GM19467 (cell line): Measurements from ENCODE around the gene CLDN6.

Experiments used
- ATAC-seq: cut with Tn5 transposase; IDR thresholded peaks from one replicate; pipeline ENCODE4 v1.9.1; 2021; ENCODE audit warnings: mild to moderate bottlenecking, moderate library complexity; ENCODE audit not compliant: unreplicated experiment

The CLDN6 gene

DNA sequence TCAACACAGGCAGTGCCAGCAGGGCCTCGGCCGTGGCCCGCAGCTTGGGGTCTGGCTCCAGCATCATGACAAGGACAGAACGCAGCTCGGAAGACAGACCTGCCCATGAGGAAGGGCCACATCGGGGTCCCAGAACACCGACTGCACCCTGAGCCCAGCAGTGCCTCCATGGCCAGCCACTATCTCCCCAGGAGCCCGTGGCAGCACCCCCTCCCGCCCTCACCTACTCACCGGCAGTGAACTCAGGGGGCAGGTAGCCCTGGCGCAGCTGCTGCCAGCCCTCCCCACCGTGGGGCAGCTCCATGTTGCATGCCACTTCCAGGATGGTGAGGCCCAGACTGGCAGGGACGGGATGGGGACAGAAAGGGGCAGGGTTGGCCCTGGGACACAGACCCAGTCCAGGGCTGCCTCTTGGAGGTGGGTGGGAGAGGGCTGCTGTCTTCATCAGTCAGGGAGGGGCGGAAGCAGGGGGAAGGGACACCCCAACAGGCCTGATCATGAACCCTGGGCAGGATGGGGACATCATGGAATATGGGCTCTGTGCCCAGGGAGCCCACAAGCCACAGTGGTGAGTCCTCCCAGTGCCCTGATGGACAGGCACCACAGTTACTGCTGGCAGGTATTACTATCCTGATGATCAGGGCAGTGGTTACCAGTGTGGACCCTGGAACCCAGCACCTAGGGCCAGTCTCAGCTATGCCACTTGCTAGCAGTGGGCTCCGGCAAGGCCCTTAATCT, 43.5 kb downstream of the CLDN6 start:
- no peak for ATAC-seq

DNA sequence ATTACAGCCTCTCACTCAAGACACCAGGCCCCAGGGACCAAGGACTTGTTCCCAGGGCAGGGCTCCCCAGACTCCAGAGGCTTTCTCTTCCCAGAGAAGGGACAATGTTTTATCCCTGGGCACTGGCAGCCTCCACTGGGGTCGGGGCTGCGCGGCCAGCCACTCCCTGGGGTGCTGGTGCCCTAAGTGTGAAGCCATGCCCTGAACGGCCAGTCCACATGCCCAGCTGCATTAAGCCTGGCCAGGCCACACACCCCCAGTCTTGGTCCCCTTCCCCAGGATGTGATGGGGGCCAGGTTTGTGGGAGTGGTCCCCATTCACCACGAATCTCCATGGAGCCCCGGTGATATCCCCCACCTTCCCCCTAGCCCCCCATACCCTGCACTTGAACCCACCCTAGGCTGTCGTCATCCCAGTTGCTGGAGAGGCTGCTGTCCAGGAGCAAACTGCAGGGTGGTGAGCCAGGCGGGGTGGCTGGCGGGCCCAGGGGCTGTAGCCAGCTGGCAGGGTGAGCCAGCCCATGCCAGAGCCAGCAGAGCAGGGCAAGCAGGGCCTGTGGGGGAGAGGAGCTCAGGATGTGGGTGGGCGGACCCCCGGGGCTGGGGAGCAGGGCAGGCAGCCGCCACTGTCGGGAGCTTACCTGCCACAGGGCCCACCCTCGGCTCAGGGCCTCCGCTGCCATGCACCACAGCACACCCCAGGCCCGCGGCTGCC, 44.2 kb downstream of the CLDN6 start:
- ATAC-seq, result no peak

DNA sequence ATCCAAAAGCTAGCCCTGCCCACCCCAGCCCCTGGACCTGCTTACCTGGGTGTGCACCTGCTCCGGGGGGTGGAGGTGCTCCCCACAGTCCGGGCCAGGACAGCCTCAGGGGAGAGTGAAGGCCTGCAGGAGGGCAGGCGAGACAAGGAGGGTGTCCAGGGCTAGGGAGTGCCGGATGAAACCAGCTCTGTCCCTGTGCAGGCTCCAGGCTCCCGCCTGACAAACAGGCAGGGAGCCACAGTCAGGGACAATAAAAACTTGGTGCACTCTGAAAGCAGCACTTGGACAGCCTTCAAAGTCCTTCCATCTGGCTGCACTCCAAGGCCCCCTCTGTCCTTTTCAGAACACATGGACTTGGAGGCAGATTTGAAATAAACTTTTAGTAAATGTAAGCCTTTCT, 44.9 kb downstream of the CLDN6 start:
- ATAC-seq, result no peak

DNA sequence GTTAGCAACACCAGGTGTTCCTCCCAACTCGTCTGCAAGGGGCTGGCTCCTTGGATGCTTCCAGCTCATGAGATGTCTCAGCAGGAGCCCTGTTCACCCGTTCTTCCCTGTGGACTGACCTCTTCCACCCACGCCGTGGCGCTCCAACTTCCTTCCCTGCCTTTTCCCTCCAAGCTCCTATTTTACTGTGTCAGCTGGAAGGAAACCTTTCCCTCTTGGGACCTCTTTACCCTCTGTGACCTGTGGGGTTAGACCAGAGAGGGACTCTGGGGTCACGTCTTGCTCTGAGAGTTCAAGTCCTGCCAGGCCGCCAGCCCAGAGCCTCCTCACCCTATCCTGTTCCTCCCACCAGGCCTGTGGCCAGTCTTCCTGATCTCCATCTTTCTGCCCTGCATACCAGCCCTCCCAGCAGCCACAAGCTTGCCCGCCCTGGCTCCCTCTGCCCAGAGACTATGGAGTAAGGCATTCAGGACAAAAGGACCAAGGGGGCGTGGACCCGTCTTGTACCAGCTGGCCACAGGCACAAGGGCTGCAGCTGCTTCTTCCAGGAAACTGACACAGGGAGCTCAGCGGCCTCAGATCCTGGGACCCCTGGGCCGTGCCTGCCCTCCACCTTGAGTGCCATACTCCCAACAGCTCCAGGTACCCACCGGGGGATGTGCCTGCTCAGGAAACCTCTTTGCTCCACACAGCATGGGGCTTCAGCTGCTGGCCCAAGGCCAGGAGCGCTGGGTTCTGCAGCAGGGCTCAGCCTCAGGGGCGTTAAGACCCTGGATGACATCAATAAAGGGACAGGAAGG, 45.8 kb downstream of the CLDN6 start:
- no peak for ATAC-seq

DNA sequence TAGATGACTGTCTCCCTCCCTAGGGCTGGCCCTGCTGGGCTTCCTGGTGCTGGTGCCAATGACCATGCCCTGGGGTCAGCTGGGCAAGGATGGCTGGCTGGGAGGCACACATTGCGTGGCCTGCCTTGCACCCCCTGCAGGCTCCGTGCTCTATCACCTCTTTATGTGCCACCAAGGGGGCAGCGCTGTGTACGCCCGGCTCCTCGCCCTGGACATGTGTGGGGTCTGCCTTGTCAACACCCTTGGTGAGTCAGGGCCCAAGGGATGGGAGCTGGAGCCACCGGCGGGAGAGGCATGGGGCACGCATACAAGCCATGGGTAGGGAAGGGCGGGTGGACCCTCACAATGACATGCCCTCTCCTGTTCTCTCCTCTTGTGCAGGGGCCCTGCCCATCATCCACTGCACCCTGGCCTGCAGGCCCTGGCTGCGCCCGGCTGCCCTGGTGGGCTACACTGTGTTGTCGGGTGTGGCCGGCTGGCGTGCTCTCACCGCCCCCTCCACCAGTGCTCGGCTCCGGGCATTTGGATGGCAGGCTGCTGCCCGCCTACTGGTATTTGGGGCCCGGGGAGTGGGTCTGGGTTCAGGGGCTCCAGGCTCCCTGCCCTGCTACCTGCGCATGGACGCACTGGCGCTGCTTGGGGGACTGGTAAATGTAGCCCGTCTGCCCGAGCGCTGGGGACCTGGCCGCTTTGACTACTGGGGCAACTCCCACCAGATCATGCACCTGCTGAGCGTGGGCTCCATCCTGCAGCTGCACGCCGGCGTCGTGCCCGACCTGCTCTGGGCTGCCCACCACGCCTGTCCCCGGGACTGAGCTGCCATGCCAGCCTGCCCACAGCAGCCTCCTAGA, 46.6 kb downstream of the CLDN6 start:
- no peak for ATAC-seq

DNA sequence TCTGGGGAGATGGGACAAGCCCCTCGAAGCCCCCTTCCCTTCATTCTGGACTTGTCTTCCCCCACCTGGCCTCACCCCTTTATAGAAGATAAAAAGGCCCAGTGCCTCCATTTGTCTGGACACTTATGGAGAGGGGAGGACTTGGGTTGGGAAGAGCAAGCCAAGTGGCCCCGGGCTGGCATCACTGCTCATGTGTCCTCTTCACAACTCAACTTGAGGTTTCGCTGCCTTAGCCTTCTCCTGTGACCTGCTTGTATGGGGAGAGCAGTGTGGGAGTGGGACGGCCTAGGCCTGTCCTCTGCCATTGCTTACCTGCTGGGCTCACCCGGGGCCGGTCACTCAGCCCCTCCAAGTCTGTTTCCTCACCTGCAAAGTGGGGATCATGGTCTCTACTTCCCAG, 47.4 kb downstream of the CLDN6 start:
- ATAC-seq, result no peak

DNA sequence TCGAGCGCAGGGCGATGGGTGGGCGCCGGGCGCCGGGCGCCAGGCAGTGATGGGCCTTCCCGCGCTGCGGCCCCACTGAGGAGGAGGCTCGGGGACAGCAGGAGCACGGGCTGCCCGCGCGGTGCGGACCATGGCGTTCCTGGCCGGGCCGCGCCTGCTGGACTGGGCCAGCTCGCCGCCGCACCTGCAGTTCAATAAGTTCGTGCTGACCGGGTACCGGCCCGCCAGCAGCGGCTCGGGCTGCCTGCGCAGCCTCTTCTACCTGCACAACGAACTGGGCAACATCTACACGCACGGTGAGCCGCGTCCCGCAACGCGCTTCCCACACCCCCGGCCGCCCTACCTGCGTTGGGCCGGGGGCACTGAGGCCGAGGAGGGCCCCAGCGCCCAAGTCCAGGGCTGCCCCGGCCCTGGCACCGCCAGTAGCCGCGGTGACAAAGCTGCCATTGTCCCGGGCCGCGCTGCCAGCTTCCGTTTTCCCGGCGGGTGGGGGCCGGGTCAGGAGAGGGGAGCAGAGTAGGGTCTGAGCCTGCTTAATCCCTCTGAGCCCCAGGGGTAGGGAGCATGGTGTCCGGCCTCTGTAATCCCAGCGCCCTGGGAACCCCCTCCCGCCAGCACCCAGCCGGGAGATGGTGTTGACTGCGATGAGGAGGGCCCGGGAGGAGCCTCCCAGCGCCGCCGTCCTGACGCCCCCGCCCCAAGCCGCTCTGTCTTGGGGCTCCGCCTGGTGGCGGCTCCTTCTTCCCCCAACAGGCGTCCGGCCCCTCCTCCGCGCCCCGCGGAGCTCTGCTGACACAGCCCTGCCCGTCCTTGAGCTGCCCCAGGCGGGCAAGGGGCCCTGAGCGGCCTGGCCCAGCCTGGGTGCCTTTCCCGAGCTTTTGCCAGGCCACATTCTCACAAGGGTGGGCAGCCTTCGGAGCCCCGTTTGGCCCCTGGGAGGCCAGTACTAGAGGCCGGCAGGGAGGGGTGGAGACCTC, 48.1 kb downstream of the CLDN6 start:
- ATAC-seq, result peak; percentile 30

DNA sequence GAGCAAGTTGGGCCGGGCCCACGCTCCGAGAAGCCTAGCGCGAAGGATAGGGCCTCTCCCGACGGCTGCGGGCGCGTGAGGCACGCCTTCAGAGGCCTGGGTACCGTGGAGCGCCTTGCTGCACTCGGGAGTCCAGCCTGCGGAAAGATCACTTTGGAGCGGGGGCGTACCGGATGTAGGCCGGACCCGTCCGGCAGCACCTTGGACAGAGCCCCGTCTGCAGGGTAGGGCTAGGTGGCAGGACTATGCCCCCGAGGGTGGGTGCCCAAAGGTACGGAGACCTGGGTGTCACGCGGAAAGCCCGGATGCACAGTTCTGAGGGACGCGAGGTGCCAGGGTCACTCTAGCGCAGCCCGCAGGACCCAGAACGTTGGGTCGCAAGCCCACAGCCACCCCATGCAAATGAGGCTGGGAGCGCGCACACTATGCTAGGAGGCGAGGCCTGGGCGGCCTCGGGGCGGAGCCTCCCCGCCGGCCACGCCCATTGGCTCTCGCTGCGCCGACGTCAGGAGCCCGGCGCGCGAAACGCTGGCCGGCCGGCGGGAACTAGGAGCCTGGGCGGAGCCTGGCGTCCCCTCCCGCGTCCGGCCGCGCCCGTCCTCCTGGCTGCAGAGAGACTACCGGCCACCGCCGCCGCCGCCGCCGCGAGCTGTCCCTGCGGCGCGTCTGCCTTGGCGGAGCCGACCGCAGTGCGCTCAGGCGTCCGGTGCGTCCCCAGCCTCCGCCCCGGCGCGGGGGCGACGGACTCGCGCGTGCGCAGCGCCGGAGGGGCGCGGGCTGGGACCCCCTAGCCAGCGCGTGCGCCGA, 49.0 kb downstream of the CLDN6 start, which contains the start of gene PAQR4:
Gene PAQR4 (plus strand): TSS at position 611 of the 807 bp plus-strand sequence. CDS start 327 bp downstream, outside the sequence.
- ATAC-seq, result peak; percentile 61

DNA sequence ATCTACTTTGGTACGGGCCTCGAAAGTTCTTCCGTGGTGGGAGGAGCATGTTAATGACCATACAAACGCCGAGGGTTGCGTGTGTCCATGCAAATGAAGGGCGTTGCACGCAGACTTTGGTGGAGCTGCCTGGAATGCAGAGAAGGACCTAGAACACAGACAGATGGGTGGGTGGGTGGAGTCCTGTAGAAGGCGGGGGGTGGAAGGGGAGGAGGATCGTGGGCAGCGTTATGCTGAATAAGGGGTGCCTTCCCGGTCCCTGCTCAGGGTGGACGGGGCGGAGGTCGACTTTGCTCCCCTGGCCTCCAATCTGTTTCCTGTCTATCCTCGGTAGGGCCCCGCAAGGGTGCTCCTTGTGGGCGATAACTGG, 49.6 kb downstream of the CLDN6 start:
- ATAC-seq, result no peak

DNA sequence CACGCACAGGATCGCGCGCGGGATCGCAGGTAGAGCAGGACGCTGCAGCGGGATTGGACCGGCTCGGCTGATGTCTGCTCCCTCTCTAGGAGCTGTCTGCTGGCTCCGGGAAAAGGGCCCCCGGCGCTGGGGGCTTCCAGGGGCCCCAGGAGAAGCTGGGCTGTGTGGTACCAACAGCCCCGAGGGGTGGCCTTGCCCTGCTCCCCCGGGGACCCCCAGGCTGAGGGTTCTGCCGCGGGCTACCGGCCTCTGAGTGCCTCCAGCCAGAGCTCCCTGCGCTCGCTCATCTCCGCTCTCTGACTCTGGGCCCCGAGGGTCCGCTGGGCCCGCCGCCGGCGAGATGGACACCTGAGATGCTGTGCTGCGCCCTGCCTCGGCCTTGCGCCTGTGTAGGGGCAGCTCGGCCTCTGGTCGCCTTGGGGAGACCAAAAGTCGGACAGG, 50.2 kb downstream of the CLDN6 start:
- ATAC-seq, result no peak

DNA sequence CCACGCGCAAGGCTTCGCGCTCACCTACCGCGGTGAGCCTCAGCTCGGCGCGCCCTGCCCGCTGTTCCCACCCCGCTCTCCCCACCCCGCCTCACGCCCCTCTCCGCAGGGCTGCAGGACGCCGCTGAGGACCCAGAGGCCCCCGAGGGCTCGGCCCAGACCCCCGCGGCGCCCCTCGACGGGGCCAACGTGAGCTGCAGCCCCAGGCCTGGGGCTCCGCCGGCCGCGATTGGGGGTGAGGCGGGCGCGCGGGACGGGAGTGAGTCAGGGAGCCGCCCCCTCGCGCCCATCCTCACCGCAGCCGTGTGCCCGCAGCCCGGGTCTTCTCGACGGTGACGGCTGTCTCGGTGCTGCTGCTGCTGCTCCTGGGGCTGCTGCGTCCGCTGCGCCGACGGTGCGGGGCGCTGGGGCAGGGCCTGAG, 50.8 kb downstream of the CLDN6 start:
- no peak for ATAC-seq

DNA sequence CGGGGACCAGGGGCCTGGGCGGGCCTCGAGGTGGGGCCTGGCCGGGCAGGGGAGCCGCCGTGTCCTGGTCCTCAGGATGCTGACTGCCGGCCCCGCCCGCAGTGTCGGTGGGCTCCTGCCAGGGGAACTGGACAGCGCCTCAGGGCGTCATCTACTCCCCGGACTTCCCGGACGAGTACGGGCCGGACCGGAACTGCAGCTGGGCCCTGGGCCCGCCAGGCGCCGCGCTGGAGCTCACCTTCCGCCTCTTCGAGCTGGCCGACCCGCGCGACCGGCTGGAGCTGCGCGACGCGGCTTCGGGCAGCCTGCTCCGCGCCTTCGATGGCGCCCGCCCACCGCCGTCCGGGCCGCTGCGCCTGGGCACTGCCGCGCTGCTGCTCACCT, 51.2 kb downstream of the CLDN6 start:
- ATAC-seq, result no peak

DNA sequence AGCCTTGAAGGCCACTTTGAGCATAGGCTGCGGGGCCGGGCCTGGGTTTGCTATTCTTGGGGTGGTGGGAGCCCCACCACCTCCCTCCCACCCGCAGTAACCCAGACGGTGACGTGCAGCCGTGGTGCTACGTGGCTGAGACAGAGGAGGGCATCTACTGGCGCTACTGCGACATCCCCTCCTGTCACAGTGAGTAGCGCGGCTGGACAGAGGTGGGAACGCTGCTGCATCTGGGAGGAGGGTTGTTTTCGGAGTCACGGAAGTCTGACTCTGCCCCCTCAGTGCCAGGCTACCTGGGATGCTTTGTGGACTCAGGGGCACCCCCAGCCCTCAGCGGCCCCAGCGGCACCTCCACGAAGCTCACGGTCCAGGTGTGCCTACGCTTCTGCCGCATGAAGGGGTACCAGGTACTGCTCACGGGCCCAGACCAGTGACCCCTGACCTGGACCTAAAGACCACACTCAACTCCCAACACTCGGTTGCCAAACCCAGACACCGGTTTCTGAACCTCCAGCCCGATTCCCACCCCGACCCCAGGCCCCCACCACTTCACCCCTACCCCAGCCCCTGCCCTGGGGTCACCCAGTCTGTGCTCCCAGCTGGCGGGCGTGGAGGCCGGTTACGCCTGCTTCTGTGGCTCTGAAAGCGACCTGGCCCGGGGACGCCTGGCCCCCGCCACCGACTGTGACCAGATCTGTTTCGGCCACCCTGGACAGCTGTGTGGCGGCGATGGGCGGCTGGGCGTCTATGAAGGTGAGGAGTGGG, 51.8 kb downstream of the CLDN6 start:
- no peak for ATAC-seq
